ENCODE results near the gene FBXO38.

GRCh38 chr5:148378670-148379069 lies 5.1 kb upstream of the FBXO38 start:
- no peak for TF ChIP-seq KLF16 (IDR thresholded peaks at IDR 0.05)
- no peak for TF ChIP-seq TCF7 (IDR thresholded peaks at IDR 0.05; ENCODE audit: borderline replicate concordance)

Data from K562 (cell line).